ENCODE results near the gene TIMM10B.
"Not testable (repeated sequence)": the region's sequence is repeated elsewhere in the genome, so short reads cannot be mapped to it uniquely, and the experiment has no call there.

The TIMM10B gene

DNA sequence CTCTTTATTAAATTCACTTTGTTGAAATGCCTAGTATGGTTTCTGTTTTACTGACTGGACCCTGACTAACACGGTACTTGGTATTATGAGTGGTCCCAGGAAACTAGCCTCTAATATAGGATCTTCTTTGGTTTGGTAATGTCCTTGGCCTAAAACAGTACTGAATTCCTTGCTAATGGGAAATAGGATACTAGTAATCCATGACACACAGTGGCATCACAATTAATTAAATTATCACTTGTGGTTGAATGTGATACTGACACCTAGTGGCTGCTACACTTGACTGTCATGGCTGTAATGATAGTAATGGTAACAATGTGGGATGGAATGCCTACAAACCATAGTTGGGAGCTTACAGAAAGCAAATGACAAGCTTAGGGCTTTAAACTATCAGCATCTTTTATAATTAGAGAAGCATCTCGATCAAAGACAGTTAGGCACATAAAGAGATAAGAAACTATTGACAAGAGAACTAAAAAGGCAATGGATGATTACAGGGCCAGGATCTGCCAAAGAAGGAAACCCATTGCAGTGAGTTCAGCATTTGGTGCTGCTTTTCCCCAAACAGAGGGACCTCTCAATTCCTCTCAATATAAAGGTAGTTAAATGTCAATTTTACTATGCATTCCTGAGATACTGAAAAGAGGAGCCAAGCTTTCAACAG is 24.4 kb downstream of the TIMM10B start:
- TF ChIP-seq EZH2phosphoT487 (conservative IDR thresholded peaks at IDR 0.05; ENCODE audit: low read length): no peak
- TF ChIP-seq, protein P1, sequence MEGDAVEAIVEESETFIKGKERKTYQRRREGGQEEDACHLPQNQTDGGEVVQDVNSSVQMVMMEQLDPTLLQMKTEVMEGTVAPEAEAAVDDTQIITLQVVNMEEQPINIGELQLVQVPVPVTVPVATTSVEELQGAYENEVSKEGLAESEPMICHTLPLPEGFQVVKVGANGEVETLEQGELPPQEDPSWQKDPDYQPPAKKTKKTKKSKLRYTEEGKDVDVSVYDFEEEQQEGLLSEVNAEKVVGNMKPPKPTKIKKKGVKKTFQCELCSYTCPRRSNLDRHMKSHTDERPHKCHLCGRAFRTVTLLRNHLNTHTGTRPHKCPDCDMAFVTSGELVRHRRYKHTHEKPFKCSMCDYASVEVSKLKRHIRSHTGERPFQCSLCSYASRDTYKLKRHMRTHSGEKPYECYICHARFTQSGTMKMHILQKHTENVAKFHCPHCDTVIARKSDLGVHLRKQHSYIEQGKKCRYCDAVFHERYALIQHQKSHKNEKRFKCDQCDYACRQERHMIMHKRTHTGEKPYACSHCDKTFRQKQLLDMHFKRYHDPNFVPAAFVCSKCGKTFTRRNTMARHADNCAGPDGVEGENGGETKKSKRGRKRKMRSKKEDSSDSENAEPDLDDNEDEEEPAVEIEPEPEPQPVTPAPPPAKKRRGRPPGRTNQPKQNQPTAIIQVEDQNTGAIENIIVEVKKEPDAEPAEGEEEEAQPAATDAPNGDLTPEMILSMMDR (IDR thresholded peaks at IDR 0.05; ENCODE audit: insufficient read depth, low read length, poor library complexity, severe bottlenecking): peak; percentile 98
- no peaks in the 10 kb centered on the region for H3F3A ChIP-seq (ENCODE audit: insufficient read depth)
- no peak overlapping the region for H3K4me3 ChIP-seq (ENCODE audit: insufficient read depth, low read length, poor library complexity, severe bottlenecking)
- no peak overlapping the region for H3K4me2 ChIP-seq (ENCODE audit: low read depth, low read length, poor library complexity, severe bottlenecking)
- H3K9me2 ChIP-seq (replicated peaks; ENCODE audit: insufficient read depth, low read length): no peaks in the 10 kb centered on the region
- H3K27ac ChIP-seq (ENCODE audit: low read depth, low read length): no peak overlapping the region
- no peaks in the 10 kb centered on the region for H3K79me2 ChIP-seq (ENCODE audit: insufficient read depth, low read length)
- no peak overlapping the region for H3K9ac ChIP-seq (ENCODE audit: low read length)
- H3K27me3 ChIP-seq (ENCODE audit: low read length): no peaks in the 10 kb centered on the region
- no peak overlapping the region for H2AFZ ChIP-seq (ENCODE audit: low read depth, low read length, severe bottlenecking)
- H4K20me1 ChIP-seq (ENCODE audit: low read depth, low read length): no peaks in the 10 kb centered on the region
- H3K36me3 ChIP-seq (ENCODE audit: low read length): peaks cover 23% of the 10 kb centered on the region; the same call in 1 of the 2 replicates
- no peaks in the 10 kb centered on the region for H3K9me3 ChIP-seq (ENCODE audit: insufficient read depth, low read length)

GRCh38 chr11:6516865-6517264 is 35.6 kb downstream of the TIMM10B start:
- H3K36me3 ChIP-seq (ENCODE audit: low read length): peaks cover 28% of the 10 kb centered on the region; the same call in 1 of the 2 replicates
- H3F3A ChIP-seq (ENCODE audit: insufficient read depth): no peaks in the 10 kb centered on the region
- H2AFZ ChIP-seq (ENCODE audit: low read depth, low read length, severe bottlenecking): no peak overlapping the region
- no peak overlapping the region for H3K27ac ChIP-seq (ENCODE audit: low read depth, low read length)
- H3K9ac ChIP-seq (ENCODE audit: low read length): no peak overlapping the region
- H3K27me3 ChIP-seq (ENCODE audit: low read length): no peaks in the 10 kb centered on the region
- no peak overlapping the region for H3K4me2 ChIP-seq (ENCODE audit: low read depth, low read length, poor library complexity, severe bottlenecking)
- H3K79me2 ChIP-seq (ENCODE audit: insufficient read depth, low read length): no peaks in the 10 kb centered on the region
- H4K20me1 ChIP-seq (ENCODE audit: low read depth, low read length): no peaks in the 10 kb centered on the region
- H3K9me3 ChIP-seq (ENCODE audit: insufficient read depth, low read length): no peaks in the 10 kb centered on the region
- no peak overlapping the region for H3K4me3 ChIP-seq (ENCODE audit: insufficient read depth, low read length, poor library complexity, severe bottlenecking)
- TF ChIP-seq EZH2phosphoT487 (conservative IDR thresholded peaks at IDR 0.05; ENCODE audit: low read length): no peak
- TF ChIP-seq, protein P1 (IDR thresholded peaks at IDR 0.05; ENCODE audit: insufficient read depth, low read length, poor library complexity, severe bottlenecking): no peak
- H3K9me2 ChIP-seq (replicated peaks; ENCODE audit: insufficient read depth, low read length): no peaks in the 10 kb centered on the region

DNA sequence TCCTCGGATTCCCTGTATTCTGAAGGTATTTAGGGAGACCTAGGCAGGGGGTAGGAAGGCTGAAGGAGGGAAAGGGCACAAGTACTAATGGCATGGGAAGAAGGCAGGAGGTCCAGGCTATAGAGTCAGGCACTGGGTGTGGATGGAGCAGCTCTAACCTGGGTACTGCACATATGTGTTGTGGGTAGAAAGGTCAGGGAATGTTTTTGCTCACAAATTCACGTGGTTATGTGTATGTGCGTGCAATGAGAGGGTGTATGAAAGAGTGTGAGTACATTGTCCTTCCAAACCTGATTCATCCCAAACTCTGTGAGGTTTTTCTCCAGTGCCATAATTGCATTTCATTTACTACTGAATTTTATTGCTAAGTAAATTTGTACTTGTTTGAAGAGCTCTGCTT is 39.0 kb downstream of the TIMM10B start:
- H3K36me3 ChIP-seq (ENCODE audit: low read length): peaks cover 20% of the 10 kb centered on the region; the same call in 1 of the 2 replicates
- H4K20me1 ChIP-seq (ENCODE audit: low read depth, low read length): no peaks in the 10 kb centered on the region
- no peak overlapping the region for H2AFZ ChIP-seq (ENCODE audit: low read depth, low read length, severe bottlenecking)
- no peak overlapping the region for H3K9ac ChIP-seq (ENCODE audit: low read length)
- no peaks in the 10 kb centered on the region for H3K9me3 ChIP-seq (ENCODE audit: insufficient read depth, low read length)
- no peaks in the 10 kb centered on the region for H3K79me2 ChIP-seq (ENCODE audit: insufficient read depth, low read length)
- no peak overlapping the region for H3K27ac ChIP-seq (ENCODE audit: low read depth, low read length)
- H3K27me3 ChIP-seq (ENCODE audit: low read length): no peaks in the 10 kb centered on the region
- no peak overlapping the region for H3K4me2 ChIP-seq (ENCODE audit: low read depth, low read length, poor library complexity, severe bottlenecking)
- H3K4me3 ChIP-seq (ENCODE audit: insufficient read depth, low read length, poor library complexity, severe bottlenecking): no peak overlapping the region
- TF ChIP-seq, protein P1 (IDR thresholded peaks at IDR 0.05; ENCODE audit: insufficient read depth, low read length, poor library complexity, severe bottlenecking): no peak
- no peak for TF ChIP-seq EZH2phosphoT487 (conservative IDR thresholded peaks at IDR 0.05; ENCODE audit: low read length)
- no peaks in the 10 kb centered on the region for H3F3A ChIP-seq (ENCODE audit: insufficient read depth)
- no peaks in the 10 kb centered on the region for H3K9me2 ChIP-seq (replicated peaks; ENCODE audit: insufficient read depth, low read length)

DNA sequence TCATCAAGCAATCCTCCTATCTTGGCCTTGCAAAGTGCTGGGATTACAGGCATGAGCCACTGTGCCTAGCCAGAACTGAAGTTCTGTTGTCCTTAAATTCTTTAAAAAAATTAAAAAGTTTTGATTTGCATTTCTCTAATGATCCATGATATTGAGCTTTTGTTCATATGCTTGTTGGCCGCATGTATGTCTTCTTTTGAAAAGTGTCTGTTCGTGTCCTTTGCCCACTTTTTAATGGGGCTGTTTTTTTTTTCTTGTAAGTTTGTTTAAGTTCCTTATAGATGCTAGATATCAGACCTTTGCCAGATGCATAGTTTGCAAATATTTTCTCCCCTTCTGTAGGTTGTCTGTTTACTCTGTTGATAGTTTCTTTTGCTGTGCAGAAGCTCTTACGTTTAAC is 40.6 kb downstream of the TIMM10B start:
- H3F3A ChIP-seq (ENCODE audit: insufficient read depth); H3K9ac ChIP-seq (ENCODE audit: low read length); H3K9me2 ChIP-seq (replicated peaks; ENCODE audit: insufficient read depth, low read length); H3K4me3 ChIP-seq (ENCODE audit: insufficient read depth, low read length, poor library complexity, severe bottlenecking); H2AFZ ChIP-seq (ENCODE audit: low read depth, low read length, severe bottlenecking); H4K20me1 ChIP-seq (ENCODE audit: low read depth, low read length); H3K79me2 ChIP-seq (ENCODE audit: insufficient read depth, low read length); H3K27ac ChIP-seq (ENCODE audit: low read depth, low read length); H3K4me2 ChIP-seq (ENCODE audit: low read depth, low read length, poor library complexity, severe bottlenecking); H3K27me3 ChIP-seq (ENCODE audit: low read length); H3K9me3 ChIP-seq (ENCODE audit: insufficient read depth, low read length): not testable (repeated sequence)
- H3K36me3 ChIP-seq (ENCODE audit: low read length): peaks cover 16% of the 10 kb centered on the region; the same call in 1 of the 2 replicates
